Measurements from ENCODE around the gene NUP214.

The NUP214 gene

DNA sequence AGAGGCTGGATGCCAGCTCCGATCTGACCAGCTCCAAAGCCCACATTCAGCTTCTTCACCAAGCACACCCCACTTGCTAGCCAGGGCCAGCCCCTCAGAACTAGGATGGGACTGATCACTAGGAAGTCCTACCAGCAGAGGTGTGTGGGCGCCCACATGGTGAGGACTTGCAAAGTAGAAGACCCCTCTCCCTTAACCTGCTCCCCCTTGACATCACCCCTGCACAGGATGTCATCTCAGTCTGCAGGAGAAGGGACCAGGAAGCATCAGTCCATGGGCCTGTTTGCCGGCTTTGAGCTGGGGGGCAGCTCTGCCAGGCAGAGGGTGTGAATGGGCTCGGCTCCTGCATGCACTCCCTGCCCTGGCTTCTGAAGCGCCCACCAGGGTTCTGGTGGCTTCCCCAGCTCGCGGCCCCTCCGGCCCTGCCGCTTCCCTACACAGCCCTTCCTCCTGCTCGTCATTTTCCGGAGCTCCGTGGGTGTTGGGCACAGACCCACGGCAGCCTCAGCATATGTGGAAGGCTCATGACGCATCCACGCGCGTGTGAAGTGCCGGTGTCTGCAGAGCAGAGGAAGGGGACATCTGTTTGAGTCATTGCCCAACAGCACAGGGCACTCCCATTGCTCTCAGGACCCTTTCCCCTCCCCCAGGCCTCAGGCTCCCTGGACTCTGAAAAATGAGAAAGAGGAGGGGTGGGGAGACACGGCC, 154.6 kb downstream of the NUP214 start:
- no peak overlapping the region for H3K4me3 Mint-ChIP-seq
- DNase-seq = no peak
- H3K4me1 Mint-ChIP-seq = peaks cover 29% of the 10 kb centered on the region
- H3K27me3 Mint-ChIP-seq = peaks cover 60% of the 10 kb centered on the region
- peaks cover 16% of the 10 kb centered on the region for H3K36me3 Mint-ChIP-seq
- H3K9me3 Mint-ChIP-seq = no peaks in the 10 kb centered on the region
- H3K27ac Mint-ChIP-seq = no peak overlapping the region
- CTCF ChIA-PET = interaction anchor here (1.0 kb wide), 1 partner anchor 56 kb away, joined by 3 read pairs; no protein-coding TSS in a partner anchor

DNA sequence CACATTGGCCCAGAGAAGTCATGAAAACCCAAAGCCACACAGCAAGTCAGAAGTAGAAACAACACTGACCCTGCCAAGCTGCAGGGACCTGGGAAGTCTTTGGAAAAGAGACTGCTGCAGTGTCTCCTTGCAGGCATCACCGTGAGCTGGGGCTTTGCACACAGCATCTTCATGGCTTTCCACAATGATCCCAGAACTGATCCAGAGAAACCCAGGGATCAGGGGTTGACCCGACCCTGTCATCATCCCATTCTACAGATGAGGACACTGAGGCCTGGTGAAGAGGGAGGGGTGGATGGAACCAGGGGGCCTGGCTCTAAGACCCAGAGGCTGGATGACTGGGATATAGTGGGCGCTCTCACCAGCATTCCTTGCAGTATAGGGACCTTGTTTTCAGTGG, 155.3 kb downstream of the NUP214 start:
- no peak for DNase-seq
- H3K27me3 Mint-ChIP-seq = peaks cover 61% of the 10 kb centered on the region
- peaks cover 29% of the 10 kb centered on the region for H3K4me1 Mint-ChIP-seq
- H3K4me3 Mint-ChIP-seq = no peak overlapping the region
- H3K27ac Mint-ChIP-seq = no peak overlapping the region
- peaks cover 10% of the 10 kb centered on the region for H3K36me3 Mint-ChIP-seq
- no peaks in the 10 kb centered on the region for H3K9me3 Mint-ChIP-seq
- CTCF ChIA-PET = no interaction called here

DNA sequence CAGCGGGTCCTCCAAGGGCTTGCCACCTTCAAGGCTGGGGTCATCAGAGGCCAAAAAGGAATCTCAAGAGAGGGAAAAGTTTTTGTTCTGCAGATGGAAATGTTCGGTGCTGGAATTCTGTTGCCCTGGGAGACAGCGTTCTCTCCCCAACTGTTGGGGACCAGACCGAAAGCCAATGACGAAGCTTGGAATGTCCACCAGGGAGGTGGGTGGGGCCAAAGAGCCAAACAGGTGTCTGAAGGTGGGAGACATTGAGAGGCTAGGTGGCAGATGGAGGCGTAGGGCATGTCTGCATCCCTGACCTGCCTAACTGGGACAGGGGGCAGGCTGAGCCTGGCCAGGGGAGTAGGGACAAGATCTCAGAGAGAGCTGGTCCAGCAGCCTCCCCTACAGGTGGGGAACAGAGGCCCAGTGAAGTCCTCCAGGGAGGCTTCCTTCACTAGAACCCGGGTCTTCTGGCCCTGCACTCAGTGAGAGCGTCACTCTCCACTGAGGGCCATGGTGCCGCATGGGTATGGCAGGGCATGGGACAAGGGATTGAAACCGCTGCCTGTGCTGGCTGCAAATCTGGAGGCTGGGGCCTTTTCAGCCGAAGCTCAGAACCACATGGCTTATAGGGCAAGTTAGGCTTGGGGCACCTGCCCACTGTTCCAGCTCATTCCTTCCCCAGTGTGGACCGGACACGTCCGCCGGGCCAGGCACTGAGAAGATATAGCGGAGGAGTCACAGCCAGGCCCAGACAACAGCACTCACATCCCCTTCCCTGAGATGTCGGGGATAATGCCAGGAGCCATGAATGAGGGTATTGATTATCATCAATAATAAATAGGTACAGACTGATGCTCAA, 156.0 kb downstream of the NUP214 start:
- no peak for DNase-seq
- Mint-ChIP-seq H3K4me3 (no peak overlapping the region), H3K27me3 (peaks cover 61% of the 10 kb centered on the region), H3K27ac (no peak overlapping the region), H3K36me3 (peaks cover 3% of the 10 kb centered on the region), H3K9me3 (no peaks in the 10 kb centered on the region), H3K4me1 (peaks cover 29% of the 10 kb centered on the region)
- CTCF ChIA-PET = no interaction called here

- no peak overlapping the region for H3K4me3 Mint-ChIP-seq
- no peak for DNase-seq
- CTCF ChIA-PET = no interaction called here
These were observed 156.8 kb downstream of the NUP214 start for GRCh38 chr9:131282175-131282574.

DNA sequence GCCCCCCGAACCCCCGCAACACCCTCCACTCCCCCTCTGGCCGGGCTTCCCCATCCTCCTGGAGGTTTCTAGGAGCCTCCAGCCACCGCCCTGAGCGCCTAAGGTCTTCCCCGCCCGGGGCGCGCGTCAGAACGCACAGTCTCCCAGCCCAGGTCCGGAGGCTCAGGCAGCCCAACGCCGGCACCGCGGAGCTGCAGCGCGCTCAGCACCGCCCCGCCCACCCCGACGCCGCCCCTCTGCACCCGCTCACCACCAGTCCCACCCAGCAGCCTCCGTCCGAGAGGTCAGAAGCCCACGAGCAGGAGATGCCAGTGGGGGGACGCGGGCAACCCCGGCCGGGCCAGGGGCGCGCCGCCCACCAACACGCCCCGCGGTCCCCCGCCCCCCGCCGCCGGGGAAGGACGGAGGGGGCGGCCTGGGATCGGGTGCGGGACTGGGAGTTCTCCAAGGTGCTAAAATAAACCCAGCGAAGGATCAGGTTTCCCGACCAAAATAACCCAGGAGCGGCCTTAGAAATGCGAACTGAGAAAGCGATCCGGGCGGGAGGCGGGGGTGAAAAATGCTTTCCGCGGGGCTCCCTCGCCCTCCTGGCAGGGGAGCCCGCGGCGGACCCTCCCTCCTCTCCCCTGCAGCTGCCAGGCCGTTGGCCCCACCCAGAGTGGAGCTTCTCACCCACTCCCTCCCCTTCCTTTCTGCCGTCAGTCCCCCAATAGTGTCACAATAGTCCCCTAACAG, 157.5 kb downstream of the NUP214 start:
- Mint-ChIP-seq H3K4me1 (peaks cover 29% of the 10 kb centered on the region), H3K36me3 (peaks cover 2% of the 10 kb centered on the region), H3K27ac (no peak overlapping the region), H3K9me3 (no peaks in the 10 kb centered on the region), H3K27me3 (peaks cover 65% of the 10 kb centered on the region), H3K4me3 (no peak overlapping the region)
- peak; percentile 42 for DNase-seq
- CTCF ChIA-PET = interaction anchor here (0.5 kb wide), 1 partner anchor 67 kb away, joined by 3 read pairs; no protein-coding TSS in a partner anchor

More at GRCh38 chr9:131282175-131282574, 156.8 kb downstream of the NUP214 start:
- no peak overlapping the region for H3K27ac Mint-ChIP-seq
- peaks cover 2% of the 10 kb centered on the region for H3K36me3 Mint-ChIP-seq
- peaks cover 61% of the 10 kb centered on the region for H3K27me3 Mint-ChIP-seq
- no peaks in the 10 kb centered on the region for H3K9me3 Mint-ChIP-seq
- H3K4me1 Mint-ChIP-seq = peaks cover 29% of the 10 kb centered on the region
